Natural killer cell (primary cell): Measurements from ENCODE around the gene MOSPD2. TPM values are rescaled to one million over a fixed set of nuclear protein-coding genes. Genes with fewer than 3 reads are reported as not detected.
A peak's percentile ranks its signal among the peaks of the same experiment; 100 is the strongest.

Source experiments
- ATAC-seq, 3 donors: fragments of 150-1000 bp in 2 of 3; fragments of 200-7000 bp in 1 of 3; cut with Tn5 transposase; 1 replicate in 1 of 3; 2 replicates in 2 of 3; pipeline ENCODE4 v1.10.0; 2021; ENCODE audit warnings: mild to moderate bottlenecking in 2 of 3, moderate library complexity in 2 of 3
- DNase-seq, 2 donors: peaks; one replicate each; pipeline versions ENCODE4 v3.0.0 to v3.0.0-alpha.2; 2013 to 2021; ENCODE audit warnings: mixed read lengths in 1 of 2
- H3K27ac ChIP-seq: one replicate; pipeline ENCODE4 v1.5.1; 2013; ENCODE audit warnings: mild to moderate bottlenecking, low read length
- H3K27me3 ChIP-seq: one replicate; pipeline ENCODE4 v1.6.1; 2013; ENCODE audit warnings: low read length; ENCODE audit not compliant: control insufficient read depth, insufficient read depth
- H3K36me3 ChIP-seq: one replicate; pipeline ENCODE4 v1.6.1; 2013; ENCODE audit warnings: low read length; ENCODE audit not compliant: control insufficient read depth, insufficient read depth
- H3K4me1 ChIP-seq: one replicate; pipeline ENCODE4 v1.6.1; 2013; ENCODE audit warnings: low read length; ENCODE audit not compliant: control insufficient read depth, insufficient read depth
- H3K4me3 ChIP-seq: one replicate; pipeline ENCODE4 v1.5.1; 2013; ENCODE audit warnings: low read length
- H3K9me3 ChIP-seq: one replicate; pipeline ENCODE4 v1.6.1; 2013; ENCODE audit warnings: low read length; ENCODE audit not compliant: control insufficient read depth, insufficient read depth
- H3K27ac Mint-ChIP-seq, 2 donors: one replicate each; pipeline ENCODE4 v1.8.0; 2022; ENCODE audit warnings: mild to moderate bottlenecking in 2 of 2, mixed read lengths in 2 of 2, moderate library complexity in 1 of 2
- H3K27me3 Mint-ChIP-seq, 2 donors: one replicate each; pipeline ENCODE4 v1.8.0; 2022; ENCODE audit warnings: low read depth in 2 of 2, mixed read lengths in 2 of 2
- H3K36me3 Mint-ChIP-seq: one replicate; pipeline ENCODE4 v1.8.0; 2022; ENCODE audit warnings: mixed read lengths
- H3K4me1 Mint-ChIP-seq, 2 donors: one replicate each; pipeline ENCODE4 v1.8.0; 2022; ENCODE audit warnings: mixed read lengths in 2 of 2
- H3K4me3 Mint-ChIP-seq: one replicate; pipeline ENCODE4 v1.8.0; 2022; ENCODE audit warnings: mild to moderate bottlenecking, moderate library complexity, mixed read lengths
- H3K9me3 Mint-ChIP-seq, 2 donors: one replicate each; pipeline ENCODE4 v1.8.0; 2022; ENCODE audit warnings: mixed read lengths in 2 of 2
- WGBS: methylation state at CpG from one replicate; pipeline ENCODE4 v1.1.7; 2013; ENCODE audit warnings: missing lambda C conversion rate; ENCODE audit not compliant: insufficient coverage; 5-methylcytosine and 5-hydroxymethylcytosine counted together
- intact Hi-C: fragments of 100-400 bp; cut with micrococcal nuclease; formaldehyde crosslinking; loops from one replicate; pipeline ENCODE4 v1.14.2; 2022
- total RNA-seq, 4 donors: library from RNA; stranded (reverse); fragments of 120-200 nt in 1 of 4; gene quantifications; one replicate each; pipeline versions ENCODE4 v1.2.3 to v1.2.4, GENCODE V29; 2013 to 2022
- TF ChIP-seq, protein P1 (sequence below): fragments of 200-600 bp; IDR thresholded peaks from one replicate; pipeline ENCODE4 v1.8.0; 2022; ENCODE audit warnings: antibody characterized with exemption

Gene MOSPD2
- total RNA-seq, 3 donors from 2014 or later (not counting 1 experiment from before 2014, with no cell fraction given), result 10.5 to 18.0 (median 11.2) TPM

DNA sequence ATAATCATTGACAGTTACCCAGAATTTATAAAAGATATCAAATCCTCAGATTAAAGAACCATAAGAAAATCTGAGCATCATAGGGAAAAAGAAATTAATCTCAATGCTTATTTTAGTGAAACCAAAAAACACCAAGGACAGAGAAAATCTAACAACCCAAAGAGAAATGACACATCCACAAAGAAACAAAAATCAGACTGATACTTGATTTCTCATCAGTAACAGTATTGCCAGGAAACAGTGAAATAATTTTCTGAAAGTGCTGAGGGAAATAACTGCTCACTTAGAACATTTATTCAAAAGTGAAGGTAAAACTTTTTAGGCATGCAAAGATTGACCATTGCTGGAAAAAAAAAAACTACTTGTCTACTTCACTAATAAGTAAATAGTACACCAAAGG, 10.6 kb downstream of the MOSPD2 start:
- no peaks in the 10 kb centered on the region for H3K36me3 ChIP-seq
- no peak overlapping the region for H3K4me3 Mint-ChIP-seq
- intact Hi-C loops, result no loop called here

DNA sequence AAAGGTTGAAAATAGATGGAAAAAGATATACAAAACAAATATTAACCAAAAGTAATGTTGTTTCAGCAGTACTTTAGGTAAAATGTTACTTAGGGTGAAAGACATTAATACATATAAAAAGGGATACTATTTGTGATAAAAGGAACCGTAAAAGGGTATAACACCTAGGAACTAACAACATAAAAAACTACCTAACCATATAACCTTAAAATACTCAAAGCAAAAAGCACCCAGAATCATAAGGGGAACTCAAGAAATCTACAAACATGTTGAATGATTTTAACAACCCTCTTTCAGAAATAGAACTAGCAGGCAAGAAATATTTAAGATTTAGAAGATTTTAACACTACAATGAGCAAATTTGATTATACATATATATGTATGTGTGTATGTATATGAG, 11.5 kb downstream of the MOSPD2 start:
- intact Hi-C loops, result no loop called here
- H3K36me3 Mint-ChIP-seq, result no peaks in the 10 kb centered on the region

More for the DNA sequence above, 10.6 kb downstream of the MOSPD2 start:
- Histone ChIP-seq H3K9me3 (no peaks in the 10 kb centered on the region), H3K4me1 (no peaks in the 10 kb centered on the region), H3K4me3 (no peak overlapping the region), H3K27ac (no peak overlapping the region), H3K27me3 (no peaks in the 10 kb centered on the region)
- Mint-ChIP-seq H3K27ac (no peak overlapping the region), H3K36me3 (no peaks in the 10 kb centered on the region), H3K4me1 (peaks cover 0 to 5% of the 10 kb centered on the region in 2 donors), H3K9me3 (no peaks in the 10 kb centered on the region), H3K27me3 (no peaks in the 10 kb centered on the region)
- DNase-seq, result no peak
- TF ChIP-seq, protein P1, sequence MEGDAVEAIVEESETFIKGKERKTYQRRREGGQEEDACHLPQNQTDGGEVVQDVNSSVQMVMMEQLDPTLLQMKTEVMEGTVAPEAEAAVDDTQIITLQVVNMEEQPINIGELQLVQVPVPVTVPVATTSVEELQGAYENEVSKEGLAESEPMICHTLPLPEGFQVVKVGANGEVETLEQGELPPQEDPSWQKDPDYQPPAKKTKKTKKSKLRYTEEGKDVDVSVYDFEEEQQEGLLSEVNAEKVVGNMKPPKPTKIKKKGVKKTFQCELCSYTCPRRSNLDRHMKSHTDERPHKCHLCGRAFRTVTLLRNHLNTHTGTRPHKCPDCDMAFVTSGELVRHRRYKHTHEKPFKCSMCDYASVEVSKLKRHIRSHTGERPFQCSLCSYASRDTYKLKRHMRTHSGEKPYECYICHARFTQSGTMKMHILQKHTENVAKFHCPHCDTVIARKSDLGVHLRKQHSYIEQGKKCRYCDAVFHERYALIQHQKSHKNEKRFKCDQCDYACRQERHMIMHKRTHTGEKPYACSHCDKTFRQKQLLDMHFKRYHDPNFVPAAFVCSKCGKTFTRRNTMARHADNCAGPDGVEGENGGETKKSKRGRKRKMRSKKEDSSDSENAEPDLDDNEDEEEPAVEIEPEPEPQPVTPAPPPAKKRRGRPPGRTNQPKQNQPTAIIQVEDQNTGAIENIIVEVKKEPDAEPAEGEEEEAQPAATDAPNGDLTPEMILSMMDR, result no peak
- no peak for ATAC-seq

DNA sequence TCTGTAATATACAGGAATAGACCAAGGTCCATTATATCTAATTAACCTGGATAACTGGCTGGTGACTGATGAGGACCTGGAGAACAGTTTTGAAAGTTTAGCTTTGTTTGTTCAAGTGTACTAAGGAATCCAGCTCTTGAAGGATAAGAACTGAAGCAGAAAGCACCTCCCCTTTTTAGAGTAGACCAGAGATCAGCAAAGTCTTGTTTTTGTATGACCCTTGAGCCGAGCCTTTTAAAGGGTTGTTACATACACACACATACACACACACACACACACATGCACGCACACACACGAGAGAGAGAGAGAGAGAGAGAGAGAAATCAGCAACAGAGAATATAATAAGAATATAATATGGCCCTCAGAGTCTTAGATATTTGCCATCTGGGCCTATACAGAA, 13.0 kb downstream of the MOSPD2 start:
- Mint-ChIP-seq H3K9me3 (no peaks in the 10 kb centered on the region), H3K4me1 (no peaks in the 10 kb centered on the region), H3K27me3 (no peaks in the 10 kb centered on the region), H3K27ac (no peak overlapping the region), H3K36me3 (no peaks in the 10 kb centered on the region), H3K4me3 (no peak overlapping the region)
- no CpG with 5 or more reads among the region's 3 CpGs for WGBS
- DNase-seq (no peak), ATAC-seq (no peak)
- no peak overlapping the region for H3K4me3 ChIP-seq
- intact Hi-C loops, result no loop called here
- TF ChIP-seq, protein P1, result no peak
- no peak overlapping the region for H3K27ac ChIP-seq
- no peaks in the 10 kb centered on the region for H3K27me3 ChIP-seq
- H3K9me3 ChIP-seq, result no peaks in the 10 kb centered on the region
- H3K36me3 ChIP-seq, result no peaks in the 10 kb centered on the region
- no peaks in the 10 kb centered on the region for H3K4me1 ChIP-seq

More for the DNA sequence above, 11.5 kb downstream of the MOSPD2 start:
- Mint-ChIP-seq H3K27me3 (no peaks in the 10 kb centered on the region), H3K4me3 (no peak overlapping the region), H3K4me1 (peaks cover 0 to 5% of the 10 kb centered on the region in 2 donors), H3K27ac (no peak overlapping the region), H3K9me3 (no peaks in the 10 kb centered on the region)
- Histone ChIP-seq H3K4me3 (no peak overlapping the region), H3K27me3 (no peaks in the 10 kb centered on the region), H3K27ac (no peak overlapping the region), H3K4me1 (no peaks in the 10 kb centered on the region), H3K9me3 (no peaks in the 10 kb centered on the region), H3K36me3 (no peaks in the 10 kb centered on the region)
- WGBS, result no CpG with 5 or more reads among the region's 1 CpG
- no peak for ATAC-seq
- TF ChIP-seq, protein P1, result no peak
- no peak for DNase-seq

DNA sequence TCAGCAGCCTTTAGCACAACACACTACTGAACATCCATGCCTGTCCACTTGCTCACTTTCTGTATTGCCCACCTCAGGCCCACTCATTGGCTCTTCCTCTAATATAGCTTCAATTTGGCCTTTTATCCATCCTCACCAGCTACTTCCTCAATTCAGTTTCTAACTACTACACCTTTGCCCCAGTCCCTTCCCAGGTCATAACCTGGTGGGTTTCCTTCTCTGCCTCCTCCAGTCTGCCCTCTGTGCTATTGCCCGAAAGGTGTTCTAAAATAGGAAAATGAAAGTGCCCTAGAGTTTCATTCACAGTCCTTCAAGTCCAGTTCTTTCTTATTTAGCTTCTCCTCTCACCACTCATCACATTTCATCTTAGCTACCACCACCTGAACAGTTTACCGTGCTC, 23.1 kb downstream of the MOSPD2 start:
- 87% methylated on average over 1 of the region's 2 CpGs for WGBS

More for the DNA sequence above, 23.1 kb downstream of the MOSPD2 start:
- no peak overlapping the region for H3K4me3 Mint-ChIP-seq
- ATAC-seq (no peak), DNase-seq (no peak)
- no peaks in the 10 kb centered on the region for H3K27me3 ChIP-seq
- no peaks in the 10 kb centered on the region for H3K27me3 Mint-ChIP-seq
- H3K27ac Mint-ChIP-seq, result peak overlapping the region in 1 of 2 donors; percentile 23
- no peaks in the 10 kb centered on the region for H3K36me3 ChIP-seq
- intact Hi-C loops, result no loop called here
- H3K4me3 ChIP-seq, result no peak overlapping the region
- H3K9me3 ChIP-seq, result no peaks in the 10 kb centered on the region
- H3K36me3 Mint-ChIP-seq, result no peaks in the 10 kb centered on the region
- no peaks in the 10 kb centered on the region for H3K4me1 ChIP-seq
- H3K4me1 Mint-ChIP-seq, result peaks cover 0 to 6% of the 10 kb centered on the region in 2 donors
- no peaks in the 10 kb centered on the region for H3K9me3 Mint-ChIP-seq
- TF ChIP-seq, protein P1, result no peak
- H3K27ac ChIP-seq, result no peak overlapping the region
